Measurements from ENCODE around the gene LGALS7. TPM values are rescaled to one million over a fixed set of nuclear protein-coding genes. Genes with fewer than 3 reads are reported as not detected.

LGALS7 gene
- total and polyA plus RNA-seq, 2 of the 13 experiments (the other 11 are each of a cell fraction or from before 2014, with no cell fraction given) = 0.73 TPM; not detected in 1

DNA sequence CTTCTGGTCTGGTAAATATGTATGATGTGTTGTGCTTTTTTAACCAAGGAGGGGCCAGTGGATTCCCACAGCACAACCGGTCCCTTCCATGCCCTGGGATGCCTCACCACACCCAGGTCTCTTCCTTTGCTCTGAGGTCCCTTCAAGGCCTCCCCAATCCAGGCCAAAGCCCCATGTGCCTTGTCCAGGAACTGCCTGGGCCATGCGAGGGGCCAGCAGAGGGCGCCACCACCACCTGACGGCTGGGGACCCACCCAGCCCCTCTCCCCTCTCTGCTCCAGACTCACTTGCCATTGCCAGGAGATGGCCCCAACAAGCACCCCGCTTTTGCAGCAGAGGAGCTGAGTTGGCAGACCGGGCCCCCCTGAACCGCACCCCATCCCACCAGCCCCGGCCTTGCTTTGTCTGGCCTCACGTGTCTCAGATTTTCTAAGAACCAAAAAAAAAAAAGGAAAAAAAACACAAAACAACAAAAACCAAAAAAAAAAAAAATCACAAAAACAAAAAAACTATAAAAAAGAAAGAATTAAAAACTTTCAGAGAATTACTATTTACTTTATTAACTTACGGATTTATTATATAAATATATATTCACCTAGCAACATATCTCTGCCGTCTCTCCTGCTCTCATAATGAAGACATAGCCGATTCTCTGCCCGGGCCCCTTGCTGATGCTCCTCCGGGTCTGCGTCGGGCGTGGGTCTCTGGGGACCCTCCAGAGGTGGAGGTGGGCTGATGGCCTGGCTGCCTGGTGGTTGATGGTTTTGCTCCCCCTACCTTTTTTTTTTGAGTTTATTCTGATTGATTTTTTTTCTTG, 43.5 kb downstream of the LGALS7 start (continued):
- no peak for TF ChIP-seq ZNF276 (CRISPR knock-in tag; IDR thresholded peaks at IDR 0.05; ENCODE audit: low read depth)
- peak; percentile 47 for TF ChIP-seq TEAD3 (CRISPR knock-in tag; optimal IDR thresholded peaks at IDR 0.05; ENCODE audit: borderline replicate concordance)
- peak; percentile 28; the same call in 1 of the 2 replicates for TF ChIP-seq RXRB (CRISPR knock-in tag; IDR thresholded peaks at IDR 0.05; ENCODE audit: borderline replicate concordance)

- intact Hi-C loops (cut with micrococcal nuclease; ENCODE audit: unreplicated experiment) = no loop called here
- no peak overlapping the region for H3K9ac ChIP-seq (ENCODE audit: insufficient read depth, low read depth, low read length)
- H3K9me3 ChIP-seq (ENCODE audit: low read length) = no peaks in the 10 kb centered on the region
- H3K4me2 ChIP-seq (ENCODE audit: low read depth, low read length) = no peak overlapping the region
- DNase-seq (ENCODE audit: low spot score) (no peak), ATAC-seq (peak; percentile 1; the same call in 1 of the 3 replicates), FAIRE-seq (no peak)
- peaks cover 7% of the 10 kb centered on the region for H3K4me1 ChIP-seq (ENCODE audit: insufficient read depth, low read length)
- ChIA-PET CTCF (ENCODE audit: low intra/inter-chr PET ratio, low total read pairs) (interaction anchor here (1.0 kb wide), 1 partner anchor 190 kb away, joined by 3 read pairs; no protein-coding TSS in a partner anchor), POLR2A (no interaction called here)
- in situ Hi-C loops (cut with HindIII; ENCODE audit: extremely low pct_ligation_motif_present, low pct_unique_long_range_greater_than_20kb) = loop anchor here (25.0 kb wide), 1 partner anchor 183 kb away; the partner anchor contains the start of gene CCER2
- H3K27me3 ChIP-seq (ENCODE audit: control insufficient read depth in 1 of 2, insufficient read depth in 2 of 2, low read length in 2 of 2) = no peaks in the 10 kb centered on the region
- peaks cover 23 to 53% of the 10 kb centered on the region in 2 experiments for H3K36me3 ChIP-seq (replicated peaks in 1 of 2; ENCODE audit: control insufficient read depth in 1 of 2, insufficient read depth in 2 of 2, low read length in 2 of 2)
- no peak overlapping the region for H3K4me3 ChIP-seq (replicated peaks in 1 of 3; ENCODE audit: insufficient read depth in 1 of 3, low read depth in 2 of 3, low read length in 3 of 3)
- H4K20me1 ChIP-seq (ENCODE audit: insufficient read depth, low read length) = no peaks in the 10 kb centered on the region
- WGBS (ENCODE audit: low lambda C conversion rate) = 98% methylated on average over 18 of the region's 37 CpGs
- H3K79me2 ChIP-seq (ENCODE audit: insufficient read depth, low read length) = no peaks in the 10 kb centered on the region
- no peak overlapping the region for H3K27ac ChIP-seq (ENCODE audit: extremely low read length, insufficient read depth, low read length)
- no peak overlapping the region for H2AFZ ChIP-seq (ENCODE audit: low read length)
- BruUV-seq (replicated peaks) = no TSS peak
- TF ChIP-seq POLR2A (IDR thresholded peaks at IDR 0.05; ENCODE audit: insufficient read depth in 1 of 2, low read depth in 2 of 2, low read length in 2 of 2) (peak in 1 of 2 experiments; percentile 22; a peak in 1 of 4 replicates), ZBTB38 (CRISPR knock-in tag; IDR thresholded peaks at IDR 0.05) (peak; percentile 92), SALL2 (CRISPR knock-in tag; IDR thresholded peaks at IDR 0.05) (no peak), ZNF446 (CRISPR knock-in tag; IDR thresholded peaks at IDR 0.05) (no peak), RBM39 (IDR thresholded peaks at IDR 0.05; ENCODE audit: low read depth, low read length, poor library complexity, severe bottlenecking) (peak; percentile 14), ZNF3 (CRISPR knock-in tag; IDR thresholded peaks at IDR 0.05) (no peak), HNRNPL (IDR thresholded peaks at IDR 0.05; ENCODE audit: low read depth, low read length) (0 out of 2 replicates have a peak, but pooled peaks have one; percentile 19), AGO2 (optimal IDR thresholded peaks at IDR 0.05; ENCODE audit: low read depth, low read length) (peak; percentile 61), KLF16 (CRISPR knock-in tag; IDR thresholded peaks at IDR 0.05) (no peak)
- TF ChIP-seq, protein P1, sequence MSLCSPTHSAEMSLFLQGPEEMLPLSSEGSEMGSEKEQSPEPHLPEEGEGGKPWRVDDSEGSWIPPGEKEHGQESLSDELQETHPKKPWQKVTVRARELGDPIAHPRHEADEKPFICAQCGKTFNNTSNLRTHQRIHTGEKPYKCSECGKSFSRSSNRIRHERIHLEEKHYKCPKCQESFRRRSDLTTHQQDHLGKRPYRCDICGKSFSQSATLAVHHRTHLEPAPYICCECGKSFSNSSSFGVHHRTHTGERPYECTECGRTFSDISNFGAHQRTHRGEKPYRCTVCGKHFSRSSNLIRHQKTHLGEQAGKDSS (CRISPR knock-in tag; IDR thresholded peaks at IDR 0.05; ENCODE audit: borderline replicate concordance, low read depth) = 0 out of 2 replicates have a peak, but pooled peaks have one; percentile 5
- TF ChIP-seq, protein P2, sequence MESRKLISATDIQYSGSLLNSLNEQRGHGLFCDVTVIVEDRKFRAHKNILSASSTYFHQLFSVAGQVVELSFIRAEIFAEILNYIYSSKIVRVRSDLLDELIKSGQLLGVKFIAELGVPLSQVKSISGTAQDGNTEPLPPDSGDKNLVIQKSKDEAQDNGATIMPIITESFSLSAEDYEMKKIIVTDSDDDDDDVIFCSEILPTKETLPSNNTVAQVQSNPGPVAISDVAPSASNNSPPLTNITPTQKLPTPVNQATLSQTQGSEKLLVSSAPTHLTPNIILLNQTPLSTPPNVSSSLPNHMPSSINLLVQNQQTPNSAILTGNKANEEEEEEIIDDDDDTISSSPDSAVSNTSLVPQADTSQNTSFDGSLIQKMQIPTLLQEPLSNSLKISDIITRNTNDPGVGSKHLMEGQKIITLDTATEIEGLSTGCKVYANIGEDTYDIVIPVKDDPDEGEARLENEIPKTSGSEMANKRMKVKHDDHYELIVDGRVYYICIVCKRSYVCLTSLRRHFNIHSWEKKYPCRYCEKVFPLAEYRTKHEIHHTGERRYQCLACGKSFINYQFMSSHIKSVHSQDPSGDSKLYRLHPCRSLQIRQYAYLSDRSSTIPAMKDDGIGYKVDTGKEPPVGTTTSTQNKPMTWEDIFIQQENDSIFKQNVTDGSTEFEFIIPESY (CRISPR knock-in tag; IDR thresholded peaks at IDR 0.05) = peak; percentile 50; the same call in 1 of the 2 replicates
Measured at GRCh38 chr19:38728752-38729541, 44.4 kb downstream of the LGALS7 start.

All from HepG2 (cell line).